Erythroblast (primary cell): Measurements from ENCODE around the gene SYNPO2.

Source experiments
- GATA1 ChIP-seq: IDR thresholded peaks from 2 replicates; pipeline ENCODE4 v1.6.1; 2011; ENCODE audit warnings: low read depth, mild to moderate bottlenecking, control low read depth, low read length, moderate library complexity
- POLR2A ChIP-seq: IDR thresholded peaks from 2 replicates; pipeline ENCODE4 v1.6.1; 2011; ENCODE audit warnings: mild to moderate bottlenecking, low read length

DNA sequence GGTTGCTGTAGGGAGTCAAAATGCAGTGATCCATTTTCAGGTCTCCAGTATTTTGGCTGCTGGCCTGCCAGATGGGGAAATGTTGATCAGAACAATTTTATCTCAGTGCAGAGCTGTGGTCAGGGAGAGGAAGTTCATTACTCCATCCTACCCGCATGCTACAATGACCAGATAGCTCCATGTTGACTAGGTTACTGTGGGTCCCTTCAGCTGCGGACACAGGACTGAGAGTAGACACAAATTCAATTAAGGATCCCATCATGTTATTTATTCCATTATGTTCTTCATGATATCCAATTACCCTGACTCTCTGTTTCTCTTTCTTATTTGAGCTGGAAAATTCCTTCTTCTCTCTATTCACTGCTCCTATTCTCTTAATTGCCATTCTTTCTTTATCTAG is 16.3 kb downstream of the SYNPO2 start:
- no peak for TF ChIP-seq POLR2A
- TF ChIP-seq GATA1: no peak
